Activated CD4-positive, alpha-beta T cell treated with anti-CD3 and anti-CD28 coated beads, Interleukin-2, amount 10 ng/mL, durations not matched to agents 7 days and 5 days (primary cell): ENCODE data around the gene SIGLEC7. TPM values are rescaled to one million over a fixed set of nuclear protein-coding genes. Genes with fewer than 3 reads are reported as not detected.

Experiments used
- CTCF ChIA-PET: fragments of 350-600 bp; sonication (Branson Sonifier 250); formaldehyde crosslinking; loops from one replicate; lab custom pipeline; 2021; ENCODE audit warnings: antibody characterized with exemption; lab: Charles Lee
- POLR2A ChIA-PET: fragments of 350-600 bp; sonication (Branson Sonifier 250); formaldehyde crosslinking; loops from one replicate; lab custom pipeline; 2021; ENCODE audit warnings: antibody characterized with exemption; lab: Charles Lee
- DNase-seq: peaks from one replicate; pipeline ENCODE4 v3.0.0-alpha.2; 2020
- H3K27ac Mint-ChIP-seq: one replicate; pipeline ENCODE4 v1.8.0; 2021; ENCODE audit warnings: mild to moderate bottlenecking, moderate library complexity, mixed read lengths
- H3K27me3 Mint-ChIP-seq: one replicate; pipeline ENCODE4 v1.8.0; 2021; ENCODE audit warnings: mixed read lengths
- H3K36me3 Mint-ChIP-seq: one replicate; pipeline ENCODE4 v1.8.0; 2021; ENCODE audit warnings: low read depth, mixed read lengths
- H3K4me1 Mint-ChIP-seq: one replicate; pipeline ENCODE4 v1.8.0; 2021; ENCODE audit warnings: mixed read lengths
- H3K4me3 Mint-ChIP-seq: one replicate; pipeline ENCODE4 v1.8.0; 2021; ENCODE audit warnings: mild to moderate bottlenecking, moderate library complexity, mixed read lengths
- H3K9me3 Mint-ChIP-seq: one replicate; pipeline ENCODE4 v1.8.0; 2021; ENCODE audit warnings: mixed read lengths
- total RNA-seq, 2 experiments: library from RNA; stranded (reverse); gene quantifications; one replicate each; pipeline ENCODE4 v1.2.3, GENCODE V29; 2021

The SIGLEC7 gene
- total RNA-seq, 2 experiments from 2014 or later: not detected

- Mint-ChIP-seq H3K27me3 (peaks cover 21% of the 10 kb centered on the region), H3K4me3 (no peak overlapping the region), H3K9me3 (no peaks in the 10 kb centered on the region), H3K36me3 (no peaks in the 10 kb centered on the region), H3K27ac (no peak overlapping the region), H3K4me1 (no peaks in the 10 kb centered on the region)
- DNase-seq: no peak
- ChIA-PET CTCF (interaction anchor here (0.8 kb wide), 1 partner anchor 33 kb away, joined by 3 read pairs; no protein-coding TSS in a partner anchor), POLR2A (no interaction called here)
These were observed 4.7 kb downstream of the SIGLEC7 start for GRCh38 chr19:51146751-51147150.

GRCh38 chr19:51147663-51148062, 5.6 kb downstream of the SIGLEC7 start:
- POLR2A ChIA-PET: no interaction called here
- DNase-seq: no peak
- H3K27me3 Mint-ChIP-seq: peaks cover 23% of the 10 kb centered on the region
- H3K27ac Mint-ChIP-seq: no peak overlapping the region
- CTCF ChIA-PET: no interaction called here
- no peaks in the 10 kb centered on the region for H3K9me3 Mint-ChIP-seq
- no peaks in the 10 kb centered on the region for H3K36me3 Mint-ChIP-seq
- H3K4me1 Mint-ChIP-seq: no peaks in the 10 kb centered on the region
- no peak overlapping the region for H3K4me3 Mint-ChIP-seq

- Mint-ChIP-seq H3K9me3 (no peaks in the 10 kb centered on the region), H3K27me3 (peaks cover 26% of the 10 kb centered on the region)
- POLR2A ChIA-PET: no interaction called here
These were observed 6.5 kb downstream of the SIGLEC7 start for GRCh38 chr19:51148580-51148979.

GRCh38 chr19:51150627-51151026, 8.5 kb downstream of the SIGLEC7 start:
- no peak overlapping the region for H3K27ac Mint-ChIP-seq
- CTCF ChIA-PET: no interaction called here
- H3K4me3 Mint-ChIP-seq: no peak overlapping the region
- DNase-seq: no peak
- POLR2A ChIA-PET: no interaction called here
- peaks cover 23% of the 10 kb centered on the region for H3K27me3 Mint-ChIP-seq
- H3K4me1 Mint-ChIP-seq: no peaks in the 10 kb centered on the region
- H3K36me3 Mint-ChIP-seq: no peaks in the 10 kb centered on the region
- H3K9me3 Mint-ChIP-seq: no peaks in the 10 kb centered on the region

More at GRCh38 chr19:51148580-51148979, 6.5 kb downstream of the SIGLEC7 start:
- no peak for DNase-seq
- no peak overlapping the region for H3K27ac Mint-ChIP-seq
- CTCF ChIA-PET: no interaction called here
- no peaks in the 10 kb centered on the region for H3K4me1 Mint-ChIP-seq
- no peaks in the 10 kb centered on the region for H3K36me3 Mint-ChIP-seq
- H3K4me3 Mint-ChIP-seq: no peak overlapping the region

- H3K27ac Mint-ChIP-seq: no peak overlapping the region
- peaks cover 14% of the 10 kb centered on the region for H3K27me3 Mint-ChIP-seq
- H3K36me3 Mint-ChIP-seq: no peaks in the 10 kb centered on the region
- H3K4me1 Mint-ChIP-seq: peaks cover 17% of the 10 kb centered on the region
- no peak overlapping the region for H3K4me3 Mint-ChIP-seq
- no peak for DNase-seq
- H3K9me3 Mint-ChIP-seq: no peaks in the 10 kb centered on the region
- ChIA-PET POLR2A (interaction anchor here (0.5 kb wide), 1 partner anchor 42 kb away, joined by 4 read pairs; no protein-coding TSS in a partner anchor), CTCF (no interaction called here)
These were observed 14.6 kb downstream of the SIGLEC7 start for GRCh38 chr19:51156710-51157109.

- no peak overlapping the region for H3K4me3 Mint-ChIP-seq
- H3K9me3 Mint-ChIP-seq: no peaks in the 10 kb centered on the region
- no peak for DNase-seq
- POLR2A ChIA-PET: no interaction called here
- peaks cover 14% of the 10 kb centered on the region for H3K27me3 Mint-ChIP-seq
- H3K4me1 Mint-ChIP-seq: peaks cover 18% of the 10 kb centered on the region
- H3K36me3 Mint-ChIP-seq: no peaks in the 10 kb centered on the region
- CTCF ChIA-PET: interaction anchor here (0.9 to 2.9 kb wide), 4 partner anchors 9 to 104 kb away, joined by 3 to 13 read pairs (median 6); no protein-coding TSS in a partner anchor
- no peak overlapping the region for H3K27ac Mint-ChIP-seq
These were observed 15.2 kb downstream of the SIGLEC7 start for GRCh38 chr19:51157265-51157664.

GRCh38 chr19:51158474-51159129, 16.5 kb downstream of the SIGLEC7 start:
- CTCF ChIA-PET: interaction anchor here (0.8 to 2.9 kb wide), 11 partner anchors 13 to 249 kb away, joined by 3 to 13 read pairs (median 3); no protein-coding TSS in a partner anchor
- POLR2A ChIA-PET: no interaction called here
- no peak overlapping the region for H3K27ac Mint-ChIP-seq

GRCh38 chr19:51159656-51160055, 17.6 kb downstream of the SIGLEC7 start:
- Mint-ChIP-seq H3K27ac (no peak overlapping the region), H3K27me3 (peaks cover 13% of the 10 kb centered on the region), H3K4me1 (peaks cover 31% of the 10 kb centered on the region), H3K4me3 (no peak overlapping the region), H3K36me3 (no peaks in the 10 kb centered on the region), H3K9me3 (no peaks in the 10 kb centered on the region)
- DNase-seq: no peak
- POLR2A ChIA-PET: no interaction called here
- CTCF ChIA-PET: interaction anchor here (0.9 to 2.9 kb wide), 2 partner anchors 98 to 100 kb away, joined by 3 to 13 read pairs; no protein-coding TSS in a partner anchor

More at GRCh38 chr19:51158474-51159129, 16.5 kb downstream of the SIGLEC7 start:
- Mint-ChIP-seq H3K36me3 (no peaks in the 10 kb centered on the region), H3K4me1 (peaks cover 26% of the 10 kb centered on the region), H3K9me3 (no peaks in the 10 kb centered on the region), H3K27me3 (peaks cover 13% of the 10 kb centered on the region), H3K4me3 (no peak overlapping the region)
- DNase-seq: peak; percentile 85

GRCh38 chr19:51161266-51161665, 19.2 kb downstream of the SIGLEC7 start:
- Mint-ChIP-seq H3K4me3 (no peak overlapping the region), H3K27me3 (peaks cover 13% of the 10 kb centered on the region), H3K4me1 (peaks cover 32% of the 10 kb centered on the region), H3K36me3 (no peaks in the 10 kb centered on the region), H3K9me3 (no peaks in the 10 kb centered on the region), H3K27ac (no peak overlapping the region)
- POLR2A ChIA-PET: no interaction called here
- CTCF ChIA-PET: no interaction called here
- no peak for DNase-seq

GRCh38 chr19:51161867-51162496, 19.9 kb downstream of the SIGLEC7 start:
- no peak overlapping the region for H3K4me3 Mint-ChIP-seq
- POLR2A ChIA-PET: no interaction called here
- peaks cover 39% of the 10 kb centered on the region for H3K4me1 Mint-ChIP-seq
- H3K36me3 Mint-ChIP-seq: no peaks in the 10 kb centered on the region
- no peak overlapping the region for H3K27ac Mint-ChIP-seq
- DNase-seq: no peak
- H3K9me3 Mint-ChIP-seq: no peaks in the 10 kb centered on the region
- peaks cover 13% of the 10 kb centered on the region for H3K27me3 Mint-ChIP-seq
- CTCF ChIA-PET: interaction anchor here (0.8 to 1.2 kb wide), 2 partner anchors 16 to 97 kb away, joined by 3 to 5 read pairs; no protein-coding TSS in a partner anchor

- Mint-ChIP-seq H3K27me3 (peaks cover 14% of the 10 kb centered on the region), H3K27ac (no peak overlapping the region), H3K9me3 (no peaks in the 10 kb centered on the region), H3K36me3 (no peaks in the 10 kb centered on the region), H3K4me1 (peaks cover 50% of the 10 kb centered on the region), H3K4me3 (no peak overlapping the region)
- POLR2A ChIA-PET: no interaction called here
- CTCF ChIA-PET: no interaction called here
- no peak for DNase-seq
These were observed 21.2 kb downstream of the SIGLEC7 start for GRCh38 chr19:51163257-51163656.

- H3K4me3 Mint-ChIP-seq: no peak overlapping the region
- CTCF ChIA-PET: no interaction called here
These were observed 22.1 kb downstream of the SIGLEC7 start for GRCh38 chr19:51164215-51164614.

GRCh38 chr19:51166846-51167490, 24.9 kb downstream of the SIGLEC7 start:
- DNase-seq: peak; percentile 54
- Mint-ChIP-seq H3K27ac (peak overlapping the region; percentile 86), H3K9me3 (no peaks in the 10 kb centered on the region), H3K4me3 (peak overlapping the region; percentile 71), H3K36me3 (no peaks in the 10 kb centered on the region), H3K4me1 (peaks cover 43% of the 10 kb centered on the region), H3K27me3 (peaks cover 24% of the 10 kb centered on the region)
- CTCF ChIA-PET: no interaction called here
- POLR2A ChIA-PET: no interaction called here

More at GRCh38 chr19:51164215-51164614, 22.1 kb downstream of the SIGLEC7 start:
- Mint-ChIP-seq H3K27ac (no peak overlapping the region), H3K4me1 (peaks cover 50% of the 10 kb centered on the region), H3K27me3 (peaks cover 14% of the 10 kb centered on the region), H3K9me3 (no peaks in the 10 kb centered on the region), H3K36me3 (no peaks in the 10 kb centered on the region)
- POLR2A ChIA-PET: no interaction called here
- no peak for DNase-seq
